Kidney (tissue), 14 donors: Measurements from ENCODE around the gene ADGRD1. TPM values are rescaled to one million over a fixed set of nuclear protein-coding genes. Genes with fewer than 3 reads are reported as not detected.
A peak's percentile ranks its signal among the peaks of the same experiment; 100 is the strongest.

Experiments used
- DNase-seq, 5 donors: peaks; one replicate each; pipeline ENCODE4 v3.0.0-alpha.2; 2013 to 2020
- FAIRE-seq: peaks from 2 replicates; lab custom pipeline; 2012; peaks lifted over from hg19 to GRCh38; lab: Jason Lieb, UNC
- H3K27ac ChIP-seq, 2 donors: one replicate each; pipeline ENCODE4 v1.7.0; 2013; ENCODE audit warnings: low read depth in 2 of 2, low read length in 2 of 2, inconsistent platforms in 1 of 2
- H3K27me3 ChIP-seq: one replicate; pipeline ENCODE4 v1.7.1; 2013; ENCODE audit warnings: low read length, inconsistent platforms; ENCODE audit not compliant: control insufficient read depth, insufficient read depth
- H3K36me3 ChIP-seq, 3 donors: one replicate each; pipeline versions ENCODE4 v1.7.0 to v1.7.1; 2013; ENCODE audit warnings: low read length in 3 of 3, control low read depth in 1 of 3, inconsistent platforms in 1 of 3; ENCODE audit not compliant: insufficient read depth in 3 of 3, control insufficient read depth in 2 of 3
- H3K4me1 ChIP-seq, 3 donors: one replicate each; pipeline versions ENCODE4 v1.7.0 to v1.7.1; 2013; ENCODE audit warnings: low read length in 3 of 3, inconsistent platforms in 1 of 3, low read depth in 1 of 3; ENCODE audit not compliant: control insufficient read depth in 2 of 3, insufficient read depth in 2 of 3
- H3K4me3 ChIP-seq, 3 donors: one replicate each; pipeline versions ENCODE4 v1.7.0 to v1.8.1; 2013; ENCODE audit warnings: low read length in 3 of 3, control low read depth in 1 of 3, inconsistent platforms in 1 of 3
- H3K9ac ChIP-seq, 3 donors: one replicate each; pipeline versions ENCODE4 v1.7.0 to v1.7.1; 2013; ENCODE audit warnings: low read length in 3 of 3, control low read depth in 1 of 3, inconsistent platforms in 1 of 3
- H3K9me3 ChIP-seq, 3 donors: one replicate each; pipeline versions ENCODE4 v1.7.0 to v1.7.1; 2013; ENCODE audit warnings: low read length in 3 of 3, control low read depth in 1 of 3, inconsistent platforms in 1 of 3; ENCODE audit not compliant: control insufficient read depth in 2 of 3, insufficient read depth in 1 of 3
- CTCF ChIP-seq: IDR thresholded peaks from 3 replicates; pipeline ENCODE4 v1.5.1; 2012; ENCODE audit warnings: mild to moderate bottlenecking, moderate library complexity, borderline replicate concordance; ENCODE audit not compliant: insufficient read depth; ENCODE audit errors: extremely low read depth
- intact Hi-C: fragments of 100-400 bp; cut with DNase I; formaldehyde crosslinking; loops from one replicate; pipeline ENCODE4 v1.11.1; 2022
- polyA plus RNA-seq: library from polyadenylated mRNA; stranded (reverse); fragments of 350-450 nt; fragmentation: Illumina TruSeq; extraction: RNeasy Lipid Tissue Mini Kit (QIAGEN cat#74804); gene quantifications from one replicate; pipeline ENCODE4 v1.2.3, GENCODE V29; 2014; ENCODE audit warnings: low read depth, low replicate concordance; ENCODE audit not compliant: insufficient read depth
- total RNA-seq: library from RNA; stranded (reverse); fragmentation: NEBNext Ultra II Directional; extraction: Animal tissue kit (Norgen Biotek cat#: 25700); gene quantifications from one replicate; pipeline ENCODE4 v1.2.1, GENCODE V29; 2021
- donor health status: control.
- donor health status: control.
- donor health status: control.
- donor health status: control.
- donor health status: control.
- donor health status: DM: yes; HTN: yes; CAD: no.
- donor health status: Normal renal cell carcinoma (clear cell type).

ADGRD1 gene
- total and polyA plus RNA-seq, 2 donors from 2014 or later, result 1.7 to 6.7 TPM

GRCh38 chr12:131113568-131114270 is 160.0 kb downstream of the ADGRD1 start:
- no peak for TF ChIP-seq CTCF
- Histone ChIP-seq H3K4me3 (no peak overlapping the region), H3K9ac (no peak overlapping the region), H3K9me3 (no peaks in the 10 kb centered on the region), H3K27me3 (no peaks in the 10 kb centered on the region), H3K27ac (no peak overlapping the region), H3K36me3 (no peaks in the 10 kb centered on the region), H3K4me1 (peaks cover 0 to 3% (median 0%) of the 10 kb centered on the region in 3 donors)
- DNase-seq (peak in 2 of 5 donors; percentile 31 to 53), FAIRE-seq (no peak)
- intact Hi-C loops, result no loop called here

- FAIRE-seq (no peak), DNase-seq (peak in 2 of 5 donors; percentile 38 to 48)
- Histone ChIP-seq H3K4me1 (peaks cover 0 to 3% (median 0%) of the 10 kb centered on the region in 3 donors), H3K9me3 (no peaks in the 10 kb centered on the region), H3K36me3 (no peaks in the 10 kb centered on the region), H3K9ac (no peak overlapping the region), H3K27me3 (no peaks in the 10 kb centered on the region), H3K4me3 (no peak overlapping the region), H3K27ac (no peak overlapping the region)
- TF ChIP-seq CTCF, result no peak
- intact Hi-C loops, result no loop called here
Measured at GRCh38 chr12:131114271-131114670, 160.6 kb downstream of the ADGRD1 start.

GRCh38 chr12:131114942-131115584 is 161.4 kb downstream of the ADGRD1 start:
- Histone ChIP-seq H3K27me3 (no peaks in the 10 kb centered on the region), H3K9ac (no peak overlapping the region), H3K27ac (no peak overlapping the region), H3K36me3 (no peaks in the 10 kb centered on the region), H3K4me3 (no peak overlapping the region), H3K9me3 (no peaks in the 10 kb centered on the region), H3K4me1 (peaks cover 0 to 3% (median 0%) of the 10 kb centered on the region in 3 donors)
- no peak for TF ChIP-seq CTCF
- FAIRE-seq (no peak), DNase-seq (peak in 3 of 5 donors; percentile 33 to 57 (median 35))
- intact Hi-C loops, result no loop called here
